Mesothelial cell of epicardium (in vitro differentiated cells): ENCODE measurements around the gene C11orf52. TPM values are rescaled to one million over a fixed set of nuclear protein-coding genes. Genes with fewer than 3 reads are reported as not detected.
A peak's percentile ranks its signal among the peaks of the same experiment; 100 is the strongest.

Experiments
- DNase-seq, 2 experiments: peaks; one replicate each; pipeline ENCODE4 v3.0.0; 2021; ENCODE audit warnings: low spot score in 2 of 2; ENCODE audit not compliant: unreplicated experiment in 2 of 2
- H3K27ac Mint-ChIP-seq: 2 replicates; pipeline ENCODE4 v1.8.0; 2021; ENCODE audit warnings: mixed read lengths
- H3K27me3 Mint-ChIP-seq: 2 replicates; pipeline ENCODE4 v1.8.0; 2021; ENCODE audit warnings: low read depth, mixed read lengths
- H3K36me3 Mint-ChIP-seq: 2 replicates; pipeline ENCODE4 v1.8.0; 2021; ENCODE audit warnings: mixed read lengths
- H3K4me1 Mint-ChIP-seq: 2 replicates; pipeline ENCODE4 v1.8.0; 2021; ENCODE audit warnings: mixed read lengths
- H3K4me3 Mint-ChIP-seq: 2 replicates; pipeline ENCODE4 v1.8.0; 2021; ENCODE audit warnings: mild to moderate bottlenecking, moderate library complexity, mixed read lengths
- H3K9me3 Mint-ChIP-seq: 2 replicates; pipeline ENCODE4 v1.8.0; 2021; ENCODE audit warnings: mixed read lengths
- CTCF ChIP-seq: fragments of 200-600 bp; sonication (generic); IDR thresholded peaks from one replicate; pipeline ENCODE4 v1.5.0; 2021; ENCODE audit warnings: antibody characterized with exemption; ENCODE audit not compliant: unreplicated experiment
- total RNA-seq: library from RNA; stranded (reverse); gene quantifications from 3 replicates; pipeline ENCODE4 v1.2.1, GENCODE V29; 2021

C11orf52 gene
- total RNA-seq, 1 donor from 2014 or later: 7.9 TPM

GRCh38 chr11:111941963-111942362 is 23.2 kb downstream of the C11orf52 start:
- H3K27ac Mint-ChIP-seq: no peak overlapping the region
- peaks cover 2% of the 10 kb centered on the region for H3K36me3 Mint-ChIP-seq
- peaks cover 27% of the 10 kb centered on the region for H3K4me1 Mint-ChIP-seq

GRCh38 chr11:111942829-111943228 is 24.1 kb downstream of the C11orf52 start:
- H3K9me3 Mint-ChIP-seq: no peaks in the 10 kb centered on the region
- peaks cover 22% of the 10 kb centered on the region for H3K4me1 Mint-ChIP-seq
- TF ChIP-seq CTCF: no peak
- peaks cover 2% of the 10 kb centered on the region for H3K36me3 Mint-ChIP-seq
- no peak overlapping the region for H3K4me3 Mint-ChIP-seq
- H3K27ac Mint-ChIP-seq: no peak overlapping the region
- no peaks in the 10 kb centered on the region for H3K27me3 Mint-ChIP-seq
- no peak for DNase-seq

More at GRCh38 chr11:111941963-111942362, 23.2 kb downstream of the C11orf52 start:
- Mint-ChIP-seq H3K27me3 (no peaks in the 10 kb centered on the region), H3K4me3 (no peak overlapping the region), H3K9me3 (no peaks in the 10 kb centered on the region)
- no peak for TF ChIP-seq CTCF
- no peak for DNase-seq

- no peak for TF ChIP-seq CTCF
- no peaks in the 10 kb centered on the region for H3K9me3 Mint-ChIP-seq
- peaks cover 2% of the 10 kb centered on the region for H3K36me3 Mint-ChIP-seq
- H3K4me3 Mint-ChIP-seq: no peak overlapping the region
- peak overlapping the region; percentile 68 for H3K27ac Mint-ChIP-seq
- H3K27me3 Mint-ChIP-seq: no peaks in the 10 kb centered on the region
- peaks cover 9% of the 10 kb centered on the region for H3K4me1 Mint-ChIP-seq
- DNase-seq: no peak
These were observed 25.4 kb downstream of the C11orf52 start for GRCh38 chr11:111944139-111944538.

GRCh38 chr11:111944651-111945051 is 25.9 kb downstream of the C11orf52 start:
- H3K4me1 Mint-ChIP-seq: peaks cover 6% of the 10 kb centered on the region
- H3K27ac Mint-ChIP-seq: no peak overlapping the region
- H3K27me3 Mint-ChIP-seq: no peaks in the 10 kb centered on the region
- no peak for DNase-seq
- H3K9me3 Mint-ChIP-seq: no peaks in the 10 kb centered on the region
- H3K36me3 Mint-ChIP-seq: peaks cover 2% of the 10 kb centered on the region
- TF ChIP-seq CTCF: no peak
- no peak overlapping the region for H3K4me3 Mint-ChIP-seq

- H3K27me3 Mint-ChIP-seq: no peaks in the 10 kb centered on the region
- peaks cover 4% of the 10 kb centered on the region for H3K4me1 Mint-ChIP-seq
- peaks cover 2% of the 10 kb centered on the region for H3K36me3 Mint-ChIP-seq
- no peaks in the 10 kb centered on the region for H3K9me3 Mint-ChIP-seq
- no peak for DNase-seq
- H3K27ac Mint-ChIP-seq: no peak overlapping the region
- no peak for TF ChIP-seq CTCF
- H3K4me3 Mint-ChIP-seq: no peak overlapping the region
These were observed 26.5 kb downstream of the C11orf52 start for GRCh38 chr11:111945198-111945597.

- Mint-ChIP-seq H3K27ac (no peak overlapping the region), H3K27me3 (no peaks in the 10 kb centered on the region), H3K4me3 (no peak overlapping the region), H3K4me1 (peaks cover 4% of the 10 kb centered on the region), H3K9me3 (no peaks in the 10 kb centered on the region), H3K36me3 (peaks cover 2% of the 10 kb centered on the region)
- TF ChIP-seq CTCF: no peak
- no peak for DNase-seq
These were observed 27.8 kb downstream of the C11orf52 start for GRCh38 chr11:111946499-111946898.
